Dermis blood vessel endothelial cell (primary cell): ENCODE measurements around the gene GNG2. TPM values are rescaled to one million over a fixed set of nuclear protein-coding genes. Genes with fewer than 3 reads are reported as not detected.

ENCODE experiments used
- DNase-seq: peaks from one replicate; pipeline ENCODE4 v3.0.0; 2010
- total RNA-seq: library from RNA; depleted of rRNA; stranded (reverse); fragments of >200 nt; gene quantifications from 2 replicates; pipeline ENCODE4 v1.2.3, GENCODE V29; 2014

Gene GNG2
- total RNA-seq, 1 donor from 2014 or later: 2.9 TPM

- no peak for DNase-seq
Measured at GRCh38 chr14:51999084-51999483, 138.7 kb downstream of the GNG2 start.

- no peak for DNase-seq
Measured at GRCh38 chr14:52000019-52000582, 139.7 kb downstream of the GNG2 start.

GRCh38 chr14:52000696-52001095 lies 140.3 kb downstream of the GNG2 start:
- DNase-seq: no peak

GRCh38 chr14:52002542-52002941 lies 142.1 kb downstream of the GNG2 start:
- no peak for DNase-seq

GRCh38 chr14:52003324-52003723 lies 142.9 kb downstream of the GNG2 start:
- DNase-seq: peak; percentile 70

GRCh38 chr14:52005625-52006024 lies 145.2 kb downstream of the GNG2 start:
- no peak for DNase-seq

GRCh38 chr14:52006361-52006760 lies 145.9 kb downstream of the GNG2 start:
- DNase-seq: no peak

- DNase-seq: no peak
Measured at GRCh38 chr14:52007211-52007610, 146.8 kb downstream of the GNG2 start.

- no peak for DNase-seq
Measured at GRCh38 chr14:52007637-52008036, 147.2 kb downstream of the GNG2 start.

GRCh38 chr14:52008136-52008535 lies 147.7 kb downstream of the GNG2 start:
- DNase-seq: no peak

- no peak for DNase-seq
Measured at GRCh38 chr14:52010173-52010693, 149.8 kb downstream of the GNG2 start.

- DNase-seq: no peak
Measured at GRCh38 chr14:52011523-52011922, 151.1 kb downstream of the GNG2 start.

- no peak for DNase-seq
Measured at GRCh38 chr14:52012635-52013034, 152.2 kb downstream of the GNG2 start.

GRCh38 chr14:52013984-52014600 lies 153.7 kb downstream of the GNG2 start:
- DNase-seq: no peak

- no peak for DNase-seq
Measured at GRCh38 chr14:52014601-52015267, 154.3 kb downstream of the GNG2 start.

- peak; percentile 67 for DNase-seq
Measured at GRCh38 chr14:52015411-52016030, 155.1 kb downstream of the GNG2 start.

GRCh38 chr14:52018252-52018651 lies 157.8 kb downstream of the GNG2 start:
- DNase-seq: no peak

GRCh38 chr14:52018970-52019369 lies 158.6 kb downstream of the GNG2 start:
- no peak for DNase-seq

Other genes with a start within 250 kb of the GNG2 start
- 125 and 228 TPM in 2 replicates for gene FRMD6, start 208.7 kb upstream of the GNG2 start, total RNA-seq
- 81.3 and 169 TPM in 2 replicates for gene RTRAF, start 128.9 kb downstream of the GNG2 start, total RNA-seq
- 19.6 and 39.2 TPM in 2 replicates for gene NID2, start 208.4 kb downstream of the GNG2 start, total RNA-seq